H1 (cell line): ENCODE measurements around the gene NDUFA13. TPM values are rescaled to one million over a fixed set of nuclear protein-coding genes. Genes with fewer than 3 reads are reported as not detected.

Experiments used
- CTCF ChIA-PET: fragments of 300-600 bp; sonication (Branson Sonifier 250); formaldehyde crosslinking; loops from one replicate; lab custom pipeline; 2021; ENCODE audit not compliant: partially characterized antibody; lab: Charles Lee
- POLR2A ChIA-PET: fragments of 300-600 bp; sonication (Branson Sonifier 250); formaldehyde crosslinking; loops from one replicate; lab custom pipeline; 2021; ENCODE audit warnings: inconsistent platforms; ENCODE audit not compliant: partially characterized antibody; lab: Charles Lee
- DNase-seq, 2 experiments: peaks; one replicate each; pipeline versions ENCODE4 v3.0.0 to v3.0.0-alpha.2; 2010 to 2022; ENCODE audit warnings: low spot score in 2 of 2, low read depth in 1 of 2, mixed read lengths in 1 of 2
- FAIRE-seq: peaks from 2 replicates; lab custom pipeline; 2011; peaks lifted over from hg19 to GRCh38; lab: Jason Lieb, UNC
- H2AFZ ChIP-seq: 2 replicates; pipeline ENCODE4 v1.8.1; 2012; ENCODE audit warnings: low read length, inconsistent platforms
- H2AK5ac ChIP-seq: 2 replicates; pipeline ENCODE4 v1.6.1; 2013; ENCODE audit warnings: low read depth, low read length
- H2BK120ac ChIP-seq: replicated peaks from 2 replicates; pipeline ENCODE3; 2013; ENCODE audit warnings: low read depth, low read length, inconsistent platforms
- H2BK12ac ChIP-seq: 2 replicates; pipeline ENCODE4 v1.6.1; 2013; ENCODE audit warnings: low read depth, low read length
- H2BK15ac ChIP-seq: 2 replicates; pipeline ENCODE4 v1.6.1; 2013; ENCODE audit warnings: low read length
- H2BK20ac ChIP-seq: 2 replicates; pipeline ENCODE4 v1.6.1; 2013; ENCODE audit warnings: low read length
- H2BK5ac ChIP-seq: 2 replicates; pipeline ENCODE4 v1.6.1; 2013; ENCODE audit warnings: low read depth, low read length
- H3K14ac ChIP-seq: 2 replicates; pipeline ENCODE4 v1.6.1; 2013; ENCODE audit warnings: inconsistent platforms; ENCODE audit not compliant: insufficient read length
- H3K18ac ChIP-seq: 2 replicates; pipeline ENCODE4 v1.6.1; 2013; ENCODE audit warnings: low read length; ENCODE audit errors: extremely low read depth
- H3K23ac ChIP-seq: 2 replicates; pipeline ENCODE4 v1.6.1; 2013; ENCODE audit warnings: inconsistent platforms; ENCODE audit not compliant: insufficient read length
- H3K23me2 ChIP-seq: 2 replicates; pipeline ENCODE4 v1.6.1; 2013; ENCODE audit warnings: low read depth, low read length
- H3K27ac ChIP-seq: 2 replicates; pipeline ENCODE4 v1.6.1; 2011; ENCODE audit warnings: low read depth, low read length, inconsistent platforms
- H3K27me3 ChIP-seq, 4 experiments: replicated peaks in 1 of 4; 1 replicate in 1 of 4; 2 replicates in 3 of 4; pipeline versions ENCODE4 v1.6.1 to v1.8.1; 2011 to 2013; ENCODE audit warnings: low read length in 3 of 4, mild to moderate bottlenecking in 3 of 4, inconsistent platforms in 2 of 4, mixed read lengths in 2 of 4, moderate library complexity in 1 of 4; ENCODE audit not compliant: control insufficient read depth in 3 of 4, insufficient read depth in 3 of 4; ENCODE audit errors: extremely low read depth in 1 of 4
- H3K36me3 ChIP-seq, 4 experiments: 2 replicates each; pipeline versions ENCODE4 v1.6.1 to v1.8.1; 2011 to 2013; ENCODE audit warnings: mild to moderate bottlenecking in 4 of 4, low read length in 3 of 4, moderate library complexity in 2 of 4, control low read depth in 1 of 4, inconsistent platforms in 1 of 4; ENCODE audit not compliant: insufficient read depth in 4 of 4, control insufficient read depth in 2 of 4
- H3K4ac ChIP-seq: replicated peaks from 2 replicates; pipeline ENCODE3; 2013; ENCODE audit warnings: low read length, low read depth, mixed read lengths, inconsistent platforms; ENCODE audit not compliant: insufficient read length
- H3K4me1 ChIP-seq, 4 experiments: replicated peaks in 1 of 4; 1 replicate in 1 of 4; 2 replicates in 3 of 4; pipeline versions ENCODE4 v1.6.1 to v1.8.1; 2011 to 2013; ENCODE audit warnings: low read length in 3 of 4, inconsistent platforms in 2 of 4, mixed read lengths in 1 of 4; ENCODE audit not compliant: insufficient read depth in 4 of 4, control insufficient read depth in 3 of 4
- H3K4me2 ChIP-seq, 2 experiments: 2 replicates each; pipeline versions ENCODE4 v1.6.1 to v1.8.1; 2011 to 2013; ENCODE audit warnings: low read depth in 2 of 2, low read length in 2 of 2, control low read depth in 1 of 2, inconsistent platforms in 1 of 2, mild to moderate bottlenecking in 1 of 2; ENCODE audit not compliant: insufficient read depth in 1 of 2
- H3K4me3 ChIP-seq, 4 experiments: fragments of 200-600, 300-600 bp in 1 of 4; sonication (generic), shearing (Covaris generic), sonication (Bioruptor Twin) in 1 of 4; 2 replicates each; pipeline versions ENCODE4 v1.5.1 to v1.8.1; 2011 to 2016; ENCODE audit warnings: low read length in 4 of 4, low read depth in 3 of 4, control low read depth in 2 of 4, inconsistent platforms in 2 of 4, mild to moderate bottlenecking in 2 of 4, mixed read lengths in 1 of 4, moderate library complexity in 1 of 4; ENCODE audit not compliant: insufficient read depth in 2 of 4; ENCODE audit errors: extremely low read depth in 1 of 4
- H3K56ac ChIP-seq: replicated peaks from 2 replicates; pipeline ENCODE3; 2013; ENCODE audit warnings: low read depth, mild to moderate bottlenecking, mixed read lengths, low read length, inconsistent platforms; ENCODE audit not compliant: insufficient read length
- H3K79me1 ChIP-seq: 2 replicates; pipeline ENCODE4 v1.6.1; 2013; ENCODE audit warnings: low read depth, low read length, control low read depth
- H3K79me2 ChIP-seq, 2 experiments: 2 replicates each; pipeline versions ENCODE4 v1.6.1 to v1.8.1; 2012 to 2013; ENCODE audit warnings: low read length in 2 of 2, mild to moderate bottlenecking in 2 of 2, inconsistent platforms in 1 of 2; ENCODE audit not compliant: insufficient read depth in 2 of 2, control insufficient read depth in 1 of 2
- H3K9ac ChIP-seq, 4 experiments: replicated peaks in 1 of 4; 1 replicate in 1 of 4; 2 replicates in 3 of 4; pipeline versions ENCODE4 v1.6.1 to v1.8.1; 2011 to 2013; ENCODE audit warnings: low read depth in 3 of 4, low read length in 3 of 4, control low read depth in 2 of 4, mild to moderate bottlenecking in 2 of 4, moderate library complexity in 2 of 4, inconsistent platforms in 1 of 4; ENCODE audit errors: extremely low read depth in 1 of 4
- H3K9me3 ChIP-seq, 2 experiments: 2 replicates each; pipeline versions ENCODE4 v1.6.1 to v1.8.1; 2012 to 2013; ENCODE audit warnings: mild to moderate bottlenecking in 2 of 2, moderate library complexity in 2 of 2, control low read depth in 1 of 2, inconsistent platforms in 1 of 2, low read depth in 1 of 2, low read length in 1 of 2, mixed read lengths in 1 of 2; ENCODE audit not compliant: insufficient read depth in 2 of 2
- H4K20me1 ChIP-seq, 2 experiments: replicated peaks in 1 of 2; 2 replicates each; pipeline versions ENCODE3 to v1.8.1; 2011 to 2013; ENCODE audit warnings: inconsistent platforms in 2 of 2, low read length in 2 of 2, mild to moderate bottlenecking in 1 of 2; ENCODE audit not compliant: insufficient read depth in 2 of 2, control insufficient read depth in 1 of 2
- H4K5ac ChIP-seq: 2 replicates; pipeline ENCODE4 v1.6.1; 2013; ENCODE audit warnings: low read length, low read depth, mixed read lengths, inconsistent platforms; ENCODE audit not compliant: insufficient read length
- H4K8ac ChIP-seq: 2 replicates; pipeline ENCODE4 v1.8.0; 2013; ENCODE audit warnings: mild to moderate bottlenecking, moderate library complexity, low read length, inconsistent platforms; ENCODE audit not compliant: insufficient read depth; ENCODE audit errors: extremely low read depth
- H4K91ac ChIP-seq: replicated peaks from 2 replicates; pipeline ENCODE3; 2013; ENCODE audit warnings: low read length, mixed read lengths, inconsistent platforms; ENCODE audit not compliant: insufficient read length
- CBX8 ChIP-seq: fragments of 300-800, 300-1000 bp; sonication (generic); IDR thresholded peaks from 2 replicates; pipeline ENCODE4 v1.7.1; 2016; ENCODE audit warnings: low read depth, low read length, borderline replicate concordance
- POLR2AphosphoS5 ChIP-seq: IDR thresholded peaks from 2 replicates; pipeline ENCODE4 v1.6.1; 2011; ENCODE audit warnings: low read depth, low read length
- WGBS, 2 experiments: shearing (Covaris generic) in 1 of 2; methylation state at CpG; one replicate each; pipeline versions ENCODE4 v1.1.6 to v1.1.7; 2013 to 2015; ENCODE audit warnings: low lambda C conversion rate in 2 of 2, mixed read lengths in 2 of 2, inconsistent platforms in 1 of 2, low coverage in 1 of 2, missing lambda C conversion rate in 1 of 2; ENCODE audit not compliant: insufficient replicate concordance in 2 of 2, insufficient coverage in 1 of 2, insufficient read length in 1 of 2; ENCODE audit errors: extremely low coverage in 1 of 2, missing lambda C conversion rate in 1 of 2; 5-methylcytosine and 5-hydroxymethylcytosine counted together
- polyA plus RNA-seq, 7 experiments: library from polyadenylated mRNA; depleted of rRNA in 3 of 7; stranded (reverse) in 5 of 7; unstranded in 2 of 7; fragments of >200 nt in 5 of 7; fragments of 200-250 nt in 2 of 7; gene quantifications; 1 replicate in 5 of 7; 2 replicates in 1 of 7; 4 replicates in 1 of 7; pipeline versions ENCODE4 v1.2.1 to v1.2.3, GENCODE V29; 2011 to 2013; ENCODE audit warnings: missing spikeins in 2 of 7, mixed read lengths in 2 of 7
- total RNA-seq: library from RNA; stranded (reverse); fragmentation: NEBNext Ultra II Directional; extraction: Animal tissue kit (Norgen Biotek cat#: 25700); gene quantifications from 2 replicates; pipeline ENCODE4 v1.2.1, GENCODE V29; 2021

The NDUFA13 gene
- total and polyA plus RNA-seq, 2 of the 8 experiments (the other 6 are each of a cell fraction or from before 2014, with no cell fraction given) = 413 to 1,105 TPM

GRCh38 chr19:19530889-19531288 lies 14.9 kb downstream of the NDUFA13 start:
- no peak overlapping the region for H2BK20ac ChIP-seq
- no peak overlapping the region for H2AFZ ChIP-seq
- H3K14ac ChIP-seq = no peak overlapping the region
- H4K8ac ChIP-seq = no peak overlapping the region
- ChIA-PET CTCF (interaction anchor here (0.5 to 6.7 kb wide), 15 partner anchors 9 to 1992 kb away, joined by 3 to 181 read pairs (median 5); partner anchors contain the start of genes GMIP and TSSK6), POLR2A (interaction anchor here (0.6 to 3.5 kb wide), 9 partner anchors 10 to 452 kb away, joined by 3 to 34 read pairs (median 4); partner anchors contain the start of genes GATAD2A, GMIP, LPAR2 and NDUFA13)
- H3K4me3 ChIP-seq = no peak overlapping the region
- TF ChIP-seq POLR2AphosphoS5 (peak; percentile 35; the same call in 1 of the 2 replicates), CBX8 (no peak)
- no peaks in the 10 kb centered on the region; a peak in 1 of 7 replicates for H3K27me3 ChIP-seq
- H4K20me1 ChIP-seq = peaks cover 3 to 25% of the 10 kb centered on the region in 2 experiments
- H3K4me1 ChIP-seq = peaks cover 0 to 3% (median 3%) of the 10 kb centered on the region in 4 experiments; a peak in 3 of 7 replicates
- H3K4me2 ChIP-seq = no peak overlapping the region
- H3K9me3 ChIP-seq = no peaks in the 10 kb centered on the region
- H3K79me1 ChIP-seq = no peaks in the 10 kb centered on the region
- no peak overlapping the region for H3K4ac ChIP-seq
- FAIRE-seq (no peak), DNase-seq (no peak)
- H3K9ac ChIP-seq = no peak overlapping the region
- H3K23ac ChIP-seq = no peak overlapping the region
- H3K79me2 ChIP-seq = no peaks in the 10 kb centered on the region
- no peaks in the 10 kb centered on the region for H3K23me2 ChIP-seq
- no peak overlapping the region for H4K5ac ChIP-seq
- H2BK15ac ChIP-seq = no peak overlapping the region
- H3K36me3 ChIP-seq = peaks cover 0 to 23% (median 10%) of the 10 kb centered on the region in 4 experiments; a peak in 6 of 8 replicates
- H2BK12ac ChIP-seq = no peak overlapping the region
- H3K27ac ChIP-seq = no peak overlapping the region
- H3K18ac ChIP-seq = no peak overlapping the region
- 92% methylated on average over 4 of the region's 4 CpGs; no CpG with 5 or more reads in 1 of the 2 experiments for WGBS, 2 experiments
- no peak overlapping the region for H2BK120ac ChIP-seq
- no peak overlapping the region for H3K56ac ChIP-seq
- H2AK5ac ChIP-seq = no peak overlapping the region
- H2BK5ac ChIP-seq = no peak overlapping the region
- no peak overlapping the region for H4K91ac ChIP-seq
